GM10266 (cell line): Measurements from ENCODE around the gene KIF26A.

ENCODE experiments used
- DNase-seq: peaks from one replicate; pipeline ENCODE4 v3.0.0; 2012; ENCODE audit errors: extremely low spot score
- TF ChIP-seq, protein P1 (sequence below): IDR thresholded peaks from 2 replicates; pipeline ENCODE4 v1.5.1; 2012; ENCODE audit warnings: mild to moderate bottlenecking, low read depth; ENCODE audit not compliant: control insufficient read depth, insufficient read depth; ENCODE audit errors: missing control alignments

The KIF26A gene

DNA sequence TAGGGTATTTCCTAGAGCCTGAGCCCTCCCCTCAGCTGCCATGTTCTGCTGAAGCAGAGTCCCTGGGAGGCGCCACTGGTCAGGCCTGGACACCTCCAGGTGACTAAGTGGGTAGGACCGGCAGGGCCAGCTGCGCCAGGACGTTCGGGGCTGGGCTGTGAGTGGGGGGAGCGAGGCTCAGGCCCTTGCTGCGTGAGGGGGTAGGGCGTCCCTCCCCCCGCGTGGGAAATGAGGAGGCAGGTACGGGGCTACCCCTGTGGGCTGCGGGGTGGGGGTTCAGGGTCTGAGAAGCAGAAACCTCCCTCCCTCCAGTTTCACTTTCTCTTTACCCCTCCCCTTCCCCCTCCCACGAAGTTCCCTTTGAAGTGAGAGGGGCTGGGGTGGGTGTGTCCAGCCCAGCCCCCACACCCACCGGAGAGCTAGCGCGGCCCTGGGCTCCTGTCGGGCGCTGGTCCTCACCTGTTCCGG lies 22.1 kb upstream of the KIF26A start:
- TF ChIP-seq, protein P1, sequence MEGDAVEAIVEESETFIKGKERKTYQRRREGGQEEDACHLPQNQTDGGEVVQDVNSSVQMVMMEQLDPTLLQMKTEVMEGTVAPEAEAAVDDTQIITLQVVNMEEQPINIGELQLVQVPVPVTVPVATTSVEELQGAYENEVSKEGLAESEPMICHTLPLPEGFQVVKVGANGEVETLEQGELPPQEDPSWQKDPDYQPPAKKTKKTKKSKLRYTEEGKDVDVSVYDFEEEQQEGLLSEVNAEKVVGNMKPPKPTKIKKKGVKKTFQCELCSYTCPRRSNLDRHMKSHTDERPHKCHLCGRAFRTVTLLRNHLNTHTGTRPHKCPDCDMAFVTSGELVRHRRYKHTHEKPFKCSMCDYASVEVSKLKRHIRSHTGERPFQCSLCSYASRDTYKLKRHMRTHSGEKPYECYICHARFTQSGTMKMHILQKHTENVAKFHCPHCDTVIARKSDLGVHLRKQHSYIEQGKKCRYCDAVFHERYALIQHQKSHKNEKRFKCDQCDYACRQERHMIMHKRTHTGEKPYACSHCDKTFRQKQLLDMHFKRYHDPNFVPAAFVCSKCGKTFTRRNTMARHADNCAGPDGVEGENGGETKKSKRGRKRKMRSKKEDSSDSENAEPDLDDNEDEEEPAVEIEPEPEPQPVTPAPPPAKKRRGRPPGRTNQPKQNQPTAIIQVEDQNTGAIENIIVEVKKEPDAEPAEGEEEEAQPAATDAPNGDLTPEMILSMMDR, result no peak
- no peak for DNase-seq

DNA sequence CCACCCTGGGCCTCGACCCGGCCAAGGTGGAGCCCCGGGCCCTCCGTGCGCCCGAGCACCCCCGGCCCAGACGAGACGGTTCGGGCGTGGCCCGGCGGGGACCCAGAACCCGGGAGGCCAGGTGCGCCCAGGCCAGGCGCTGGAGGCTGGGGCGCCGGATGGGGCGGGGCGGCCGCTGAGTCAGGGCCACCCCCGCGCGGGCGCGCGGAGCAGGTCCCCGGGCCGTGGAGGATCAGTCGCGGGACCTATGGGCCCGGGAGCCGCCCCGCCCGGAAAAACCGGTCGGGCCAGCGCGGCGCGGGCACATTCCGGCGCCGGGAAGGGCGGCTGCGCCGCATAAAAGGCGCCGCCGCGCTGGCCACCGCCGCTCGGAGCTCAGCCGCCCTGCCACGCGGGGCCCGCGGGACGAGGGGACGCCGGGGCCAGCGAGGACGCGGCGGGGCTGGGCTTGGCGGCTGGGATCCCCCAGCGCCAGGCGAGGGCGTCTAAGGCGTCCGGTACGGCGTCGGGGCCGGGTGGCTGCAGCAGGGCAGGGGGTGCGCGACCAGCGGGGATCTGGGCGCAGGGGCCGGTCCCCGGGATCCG lies 21.5 kb upstream of the KIF26A start:
- TF ChIP-seq, protein P1, result no peak
- no peak for DNase-seq

DNA sequence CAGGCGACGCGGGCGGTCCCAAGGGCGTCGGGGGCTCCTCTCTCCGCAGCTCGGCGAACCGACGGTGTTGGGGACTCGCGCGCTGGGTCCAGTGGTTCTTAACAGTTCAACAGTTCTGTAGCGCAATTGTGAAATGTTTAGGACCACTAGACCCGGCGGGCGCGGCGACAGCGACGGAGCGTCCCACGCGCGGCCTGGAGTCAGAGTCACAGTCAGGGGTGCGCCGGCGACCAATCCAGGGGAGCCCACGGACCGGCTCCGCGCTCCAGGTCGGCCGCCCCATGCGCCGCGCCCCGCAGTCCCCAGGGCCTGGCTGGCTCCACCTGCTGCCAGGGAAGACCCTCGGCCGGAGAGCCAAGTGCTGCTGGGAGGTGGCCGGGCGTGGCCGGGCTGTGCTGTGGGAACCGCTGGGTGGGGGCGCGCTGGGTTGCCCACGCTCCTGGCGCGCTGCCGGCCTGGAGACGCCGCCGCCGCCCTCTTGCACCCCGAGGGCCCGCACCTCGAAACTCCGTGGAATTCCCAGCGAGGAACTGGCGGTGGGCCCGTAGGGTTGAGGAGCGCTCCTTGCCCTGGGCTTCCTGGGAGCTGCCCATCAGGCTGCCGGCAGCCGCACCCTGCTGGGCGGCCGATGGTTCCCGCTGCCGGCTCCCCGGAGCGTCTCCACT lies 20.9 kb upstream of the KIF26A start:
- no peak for DNase-seq
- TF ChIP-seq, protein P1, result no peak

DNA sequence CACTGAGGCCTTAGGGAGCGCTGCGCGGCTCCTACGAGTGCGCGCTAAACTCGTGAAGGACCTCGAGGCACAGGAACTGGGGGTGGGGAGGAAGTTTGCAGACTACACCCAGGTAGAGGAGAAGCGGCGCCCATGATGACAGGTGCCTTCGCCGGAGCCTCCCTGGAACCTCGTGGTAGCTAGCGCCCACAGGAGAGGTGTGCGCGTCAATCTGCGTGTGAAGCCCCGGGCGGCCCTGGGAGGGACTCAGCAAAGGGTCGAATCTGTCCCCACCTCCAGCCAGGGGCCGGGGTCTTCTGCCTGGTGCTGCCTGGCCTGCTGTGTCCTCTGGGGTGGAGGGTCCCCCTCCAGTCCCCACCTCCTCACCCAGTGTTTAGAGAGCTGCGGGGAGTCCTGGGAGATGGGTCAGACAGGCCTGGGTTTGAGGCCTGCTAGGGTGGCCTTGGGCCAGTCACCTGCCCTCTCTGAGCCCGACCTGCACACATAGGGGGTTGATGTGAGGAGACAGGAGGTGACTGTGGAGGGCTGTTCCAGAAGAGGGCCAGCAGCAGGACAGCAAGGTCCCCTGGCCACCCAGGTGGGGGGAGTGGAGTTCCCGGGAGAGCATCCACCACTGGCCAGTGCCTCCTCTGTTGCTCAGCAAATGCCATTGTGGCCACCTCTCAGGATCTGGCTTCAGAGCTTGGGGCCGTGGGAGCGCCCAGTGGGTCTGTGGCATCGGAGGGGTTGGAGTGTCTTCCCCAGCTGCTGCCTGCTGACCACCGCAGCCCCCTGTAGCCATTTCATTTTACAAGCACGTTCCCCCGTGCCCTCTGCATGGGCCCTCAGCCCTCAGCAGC lies 20.2 kb upstream of the KIF26A start:
- no peak for DNase-seq
- TF ChIP-seq, protein P1, result no peak

DNA sequence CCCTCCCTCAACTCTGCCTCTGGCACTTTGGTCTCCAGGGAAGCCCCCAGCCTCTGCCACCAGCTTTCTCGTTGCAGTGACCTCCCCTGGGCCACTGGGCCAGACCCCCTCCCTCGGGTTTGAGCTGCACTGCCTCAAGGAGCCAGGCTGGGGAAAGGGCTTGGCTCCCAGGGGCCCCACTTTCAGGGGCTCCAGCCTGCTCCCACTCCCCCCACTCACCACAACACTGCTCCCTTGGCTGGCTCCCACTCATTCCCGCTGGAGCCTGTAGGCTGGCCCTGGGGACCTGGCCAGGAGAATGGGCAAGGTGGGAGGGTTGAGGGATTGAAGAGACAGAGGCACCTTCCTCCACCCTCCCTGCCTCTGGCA lies 19.3 kb upstream of the KIF26A start:
- DNase-seq, result no peak
- TF ChIP-seq, protein P1, result no peak

DNA sequence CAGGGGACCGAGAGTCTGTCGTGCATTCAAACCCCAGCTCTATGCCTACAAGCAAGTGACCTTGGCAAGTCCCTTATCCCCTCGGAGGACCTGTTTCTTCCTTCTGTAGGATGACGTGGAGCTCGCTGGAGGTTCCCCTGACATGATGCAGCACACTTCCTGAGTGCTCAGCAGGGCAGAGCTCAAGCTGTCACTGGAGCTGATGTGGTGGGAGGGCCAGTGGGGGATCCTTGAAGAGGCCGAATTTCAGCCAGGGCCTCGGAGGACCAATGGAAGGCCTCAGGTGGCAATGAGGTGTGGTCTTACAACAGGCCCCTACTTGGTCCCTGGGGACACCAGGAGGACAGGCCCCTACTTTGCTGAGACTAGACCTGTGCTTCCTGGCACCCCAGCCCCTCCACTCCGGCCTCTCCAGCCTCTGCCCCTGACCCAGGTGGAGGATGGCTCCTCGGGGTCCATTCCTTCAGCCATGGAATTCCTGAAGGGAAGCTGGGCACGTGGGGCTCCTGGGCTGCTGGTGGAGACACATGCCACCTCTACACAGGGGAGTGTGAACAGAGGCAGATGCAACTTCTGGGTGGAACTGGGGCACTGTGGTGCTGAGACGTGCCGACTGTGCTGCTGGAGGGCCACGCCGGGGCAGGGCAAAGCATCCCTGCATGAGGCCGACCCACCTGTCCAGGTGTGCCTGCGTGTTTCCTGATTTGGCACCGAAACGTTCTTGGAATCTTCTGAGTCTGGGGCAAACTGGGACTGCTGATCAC lies 18.7 kb upstream of the KIF26A start:
- DNase-seq, result no peak
- TF ChIP-seq, protein P1, result no peak
